ENCODE measurements around the gene CPTP.

DNA sequence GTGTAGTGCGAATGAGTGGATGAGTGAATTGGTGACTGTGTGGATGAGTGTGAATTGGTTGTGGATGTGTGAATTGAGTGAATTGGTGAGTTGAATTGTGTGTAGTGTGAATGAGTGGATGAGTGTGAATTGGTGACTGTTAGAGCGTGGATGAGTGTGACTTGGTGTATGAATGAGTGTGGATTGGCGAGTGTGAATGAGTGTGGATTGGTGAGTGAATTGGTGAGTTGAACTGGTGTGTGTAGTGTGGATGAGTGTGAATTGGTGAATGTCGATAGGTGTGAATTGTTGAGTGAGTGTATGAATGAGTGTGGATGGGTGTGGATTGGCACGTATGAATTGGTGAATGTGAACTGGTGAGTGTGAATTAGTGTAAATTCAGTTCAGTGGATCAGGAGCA lies 42.7 kb downstream of the CPTP start:
- TF ChIP-seq, protein P1, sequence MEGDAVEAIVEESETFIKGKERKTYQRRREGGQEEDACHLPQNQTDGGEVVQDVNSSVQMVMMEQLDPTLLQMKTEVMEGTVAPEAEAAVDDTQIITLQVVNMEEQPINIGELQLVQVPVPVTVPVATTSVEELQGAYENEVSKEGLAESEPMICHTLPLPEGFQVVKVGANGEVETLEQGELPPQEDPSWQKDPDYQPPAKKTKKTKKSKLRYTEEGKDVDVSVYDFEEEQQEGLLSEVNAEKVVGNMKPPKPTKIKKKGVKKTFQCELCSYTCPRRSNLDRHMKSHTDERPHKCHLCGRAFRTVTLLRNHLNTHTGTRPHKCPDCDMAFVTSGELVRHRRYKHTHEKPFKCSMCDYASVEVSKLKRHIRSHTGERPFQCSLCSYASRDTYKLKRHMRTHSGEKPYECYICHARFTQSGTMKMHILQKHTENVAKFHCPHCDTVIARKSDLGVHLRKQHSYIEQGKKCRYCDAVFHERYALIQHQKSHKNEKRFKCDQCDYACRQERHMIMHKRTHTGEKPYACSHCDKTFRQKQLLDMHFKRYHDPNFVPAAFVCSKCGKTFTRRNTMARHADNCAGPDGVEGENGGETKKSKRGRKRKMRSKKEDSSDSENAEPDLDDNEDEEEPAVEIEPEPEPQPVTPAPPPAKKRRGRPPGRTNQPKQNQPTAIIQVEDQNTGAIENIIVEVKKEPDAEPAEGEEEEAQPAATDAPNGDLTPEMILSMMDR (IDR thresholded peaks at IDR 0.05; ENCODE audit: borderline replicate concordance, extremely low read depth, low read length, poor library complexity, severe bottlenecking) = no peak
- TF ChIP-seq EZH2 (IDR thresholded peaks at IDR 0.05; ENCODE audit: borderline replicate concordance, low read depth, low read length, severe bottlenecking) = no peak

Measured in DND-41 (cell line).